ENCODE results near the gene OSBPL1A. TPM values are rescaled to one million over a fixed set of nuclear protein-coding genes. Genes with fewer than 3 reads are reported as not detected.

The OSBPL1A gene
- total and polyA plus RNA-seq, 11 donors, result 32.8 to 85.4 (median 71.0) TPM

- H3K4me1 ChIP-seq, result peaks cover 0 to 51% (median 27%) of the 10 kb centered on the region in 12 donors
- intact Hi-C loops (cut with DNase I), result loop anchor here in 8 of 10 donors (5.0 to 10.0 kb wide), 6 partner anchors 36 to 151 kb away; partner anchors contain the start of genes IMPACT (in 1 of the 8) and OSBPL1A (in 1 of the 8)
- no peak for ATAC-seq
- TF ChIP-seq CTCF (IDR thresholded peaks at IDR 0.05), result no peak
- no peak for TF ChIP-seq POLR2A (IDR thresholded peaks at IDR 0.05)
- no peak overlapping the region for H3K4me3 ChIP-seq
- H3K36me3 ChIP-seq, result no peaks in the 10 kb centered on the region
- H3K27me3 ChIP-seq, result no peaks in the 10 kb centered on the region
- H3K9me3 ChIP-seq, result no peaks in the 10 kb centered on the region
- H3K27ac ChIP-seq, result peak overlapping the region in 5 of 12 donors; percentile 10 to 97 (median 94)
- DNase-seq, result no peak
- 95 to 100% (median 98%) methylated on average over 2 of the region's 2 CpGs for WGBS, 4 donors
These were observed 124.0 kb downstream of the OSBPL1A start for GRCh38 chr18:24273596-24273995.

GRCh38 chr18:24272229-24272525 is 125.4 kb downstream of the OSBPL1A start:
- peak overlapping the region; percentile 84 to 97 (median 94) for H3K27ac ChIP-seq
- no peaks in the 10 kb centered on the region for H3K27me3 ChIP-seq
- WGBS, 4 donors, result 0 to 2% (median 1%) methylated on average over 9 of the region's 9 CpGs
- intact Hi-C loops (cut with DNase I), result loop anchor here in 8 of 10 donors (5.0 to 10.0 kb wide), 6 partner anchors 35 to 153 kb away; partner anchors contain the start of genes IMPACT (in 1 of the 8) and OSBPL1A (in 1 of the 8)
- no peak for DNase-seq
- H3K4me1 ChIP-seq, result peaks cover 0 to 51% (median 27%) of the 10 kb centered on the region in 12 donors
- H3K36me3 ChIP-seq, result no peaks in the 10 kb centered on the region
- H3K4me3 ChIP-seq, result peak overlapping the region; percentile 62 to 94 (median 76)
- ATAC-seq, result no peak
- peaks cover 0 to 11% (median 0%) of the 10 kb centered on the region in 12 donors for H3K9me3 ChIP-seq
- no peak for TF ChIP-seq POLR2A (IDR thresholded peaks at IDR 0.05)
- peak in 2 of 12 donors; percentile 1 to 17 for TF ChIP-seq CTCF (IDR thresholded peaks at IDR 0.05)

- ATAC-seq, result peak; percentile 71 to 92 (median 87)
- peak overlapping the region; percentile 62 to 94 (median 76) for H3K4me3 ChIP-seq
- peak; percentile 71 to 90 (median 85) for DNase-seq
- H3K27me3 ChIP-seq, result no peaks in the 10 kb centered on the region
- peak overlapping the region; percentile 84 to 97 (median 94) for H3K27ac ChIP-seq
- TF ChIP-seq CTCF (IDR thresholded peaks at IDR 0.05) (peak in 9 of 12 donors; percentile 4 to 45 (median 28)), POLR2A (IDR thresholded peaks at IDR 0.05) (peak in 1 of 2 donors; percentile 35)
- H3K36me3 ChIP-seq, result no peaks in the 10 kb centered on the region
- H3K9me3 ChIP-seq, result peaks cover 0 to 15% (median 0%) of the 10 kb centered on the region in 12 donors
- intact Hi-C loops (cut with DNase I), result loop anchor here (1.0 to 10.0 kb wide), 9 partner anchors 34 to 153 kb away; partner anchors contain the start of genes IMPACT (in 1 of the 10) and OSBPL1A (in 1 of the 10)
- peaks cover 0 to 51% (median 27%) of the 10 kb centered on the region in 12 donors for H3K4me1 ChIP-seq
- 0 to 1% (median 0%) methylated on average over 73 to 96 of the region's 96 CpGs for WGBS, 4 donors
These were observed 126.0 kb downstream of the OSBPL1A start for GRCh38 chr18:24271381-24272228.

- Histone ChIP-seq H3K9me3 (peaks cover 0 to 15% (median 0%) of the 10 kb centered on the region in 12 donors), H3K4me1 (peaks cover 0 to 56% (median 27%) of the 10 kb centered on the region in 12 donors), H3K4me3 (peak overlapping the region; percentile 62 to 94 (median 76)), H3K27me3 (no peaks in the 10 kb centered on the region), H3K27ac (peak overlapping the region; percentile 84 to 97 (median 94)), H3K36me3 (no peaks in the 10 kb centered on the region)
- WGBS, 4 donors, result 1 to 10% (median 5%) methylated on average over 9 of the region's 9 CpGs
- ATAC-seq, result peak; percentile 14 to 52 (median 32)
- intact Hi-C loops (cut with DNase I), result loop anchor here (1.0 to 10.0 kb wide), 9 partner anchors 34 to 154 kb away; partner anchors contain the start of genes IMPACT (in 1 of the 10) and OSBPL1A (in 1 of the 10)
- TF ChIP-seq CTCF (IDR thresholded peaks at IDR 0.05) (no peak), POLR2A (IDR thresholded peaks at IDR 0.05) (no peak)
- no peak for DNase-seq
These were observed 126.7 kb downstream of the OSBPL1A start for GRCh38 chr18:24270937-24271380.

All from heart left ventricle (tissue), 16 donors.